ENCODE measurements around the gene PBX1.

Gene PBX1

GRCh38 chr1:164625004-164625617, 66.1 kb downstream of the PBX1 start (continued):
- TF ChIP-seq ZSCAN23 (tag by site-specific recombination; IDR thresholded peaks at IDR 0.05) = no peak
- TF ChIP-seq ZNF521 (tag by site-specific recombination; IDR thresholded peaks at IDR 0.05) = no peak
- TF ChIP-seq, protein P1, sequence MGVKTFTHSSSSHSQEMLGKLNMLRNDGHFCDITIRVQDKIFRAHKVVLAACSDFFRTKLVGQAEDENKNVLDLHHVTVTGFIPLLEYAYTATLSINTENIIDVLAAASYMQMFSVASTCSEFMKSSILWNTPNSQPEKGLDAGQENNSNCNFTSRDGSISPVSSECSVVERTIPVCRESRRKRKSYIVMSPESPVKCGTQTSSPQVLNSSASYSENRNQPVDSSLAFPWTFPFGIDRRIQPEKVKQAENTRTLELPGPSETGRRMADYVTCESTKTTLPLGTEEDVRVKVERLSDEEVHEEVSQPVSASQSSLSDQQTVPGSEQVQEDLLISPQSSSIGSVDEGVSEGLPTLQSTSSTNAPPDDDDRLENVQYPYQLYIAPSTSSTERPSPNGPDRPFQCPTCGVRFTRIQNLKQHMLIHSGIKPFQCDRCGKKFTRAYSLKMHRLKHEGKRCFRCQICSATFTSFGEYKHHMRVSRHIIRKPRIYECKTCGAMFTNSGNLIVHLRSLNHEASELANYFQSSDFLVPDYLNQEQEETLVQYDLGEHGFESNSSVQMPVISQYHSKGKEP (tag by site-specific recombination; IDR thresholded peaks at IDR 0.05) = no peak
- no peak for TF ChIP-seq MZF1 (tag by site-specific recombination; IDR thresholded peaks at IDR 0.05; ENCODE audit: borderline replicate concordance)
- TF ChIP-seq GLI4 (tag by site-specific recombination; IDR thresholded peaks at IDR 0.05) = no peak
- TF ChIP-seq HOXD13 (CRISPR knock-in tag; IDR thresholded peaks at IDR 0.05; ENCODE audit: borderline replicate concordance) = no peak

DNA sequence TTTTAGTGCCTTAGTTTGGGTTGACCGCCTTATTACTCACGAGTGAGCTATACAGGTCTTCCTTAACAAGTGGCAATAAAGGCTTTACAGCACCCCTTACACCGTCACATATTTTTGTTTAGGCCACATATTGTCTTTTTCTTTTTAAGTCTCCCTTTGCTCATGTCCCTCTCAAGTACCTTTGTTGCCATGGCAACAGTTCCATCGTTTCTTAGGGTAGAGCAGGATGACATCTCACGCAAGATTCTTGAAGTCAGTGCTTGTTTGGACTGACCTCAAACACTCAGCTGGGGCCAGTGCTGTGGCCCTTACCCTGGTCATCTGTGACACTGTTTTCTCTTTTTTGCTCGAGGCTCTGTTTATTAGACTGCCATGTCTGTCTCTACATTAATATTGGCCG, 69.8 kb downstream of the PBX1 start:
- no peak for TF ChIP-seq ZNF664 (tag by site-specific recombination; IDR thresholded peaks at IDR 0.05)
- no peak for TF ChIP-seq ZNF514 (tag by site-specific recombination; IDR thresholded peaks at IDR 0.05)
- TF ChIP-seq ZNF311 (tag by site-specific recombination; IDR thresholded peaks at IDR 0.05; ENCODE audit: borderline replicate concordance) = no peak
- no peak for TF ChIP-seq ZNF211 (tag by site-specific recombination; IDR thresholded peaks at IDR 0.05; ENCODE audit: low read depth)
- no peak for TF ChIP-seq SCRT2 (tag by site-specific recombination; IDR thresholded peaks at IDR 0.05)
- Histone ChIP-seq H3K9me3 (ENCODE audit: control insufficient read depth, insufficient read depth, low read depth, low read length) (no peaks in the 10 kb centered on the region), H3K36me3 (ENCODE audit: control insufficient read depth in 2 of 2, insufficient read depth in 1 of 2, low read length in 2 of 2) (no peaks in the 10 kb centered on the region), H3K4me1 (ENCODE audit: control insufficient read depth, insufficient read depth, low read length) (peaks cover 9% of the 10 kb centered on the region), H3K4me3 (ENCODE audit: low read depth, low read length) (no peak overlapping the region), H3K27ac (ENCODE audit: extremely low read depth, low read depth, low read length) (no peak overlapping the region)
- ChIA-PET CTCF (interaction anchor here (0.7 to 1.0 kb wide), 3 partner anchors 13 to 614 kb away, joined by 3 to 6 read pairs (median 5); no protein-coding TSS in a partner anchor), POLR2A (no interaction called here)

DNA sequence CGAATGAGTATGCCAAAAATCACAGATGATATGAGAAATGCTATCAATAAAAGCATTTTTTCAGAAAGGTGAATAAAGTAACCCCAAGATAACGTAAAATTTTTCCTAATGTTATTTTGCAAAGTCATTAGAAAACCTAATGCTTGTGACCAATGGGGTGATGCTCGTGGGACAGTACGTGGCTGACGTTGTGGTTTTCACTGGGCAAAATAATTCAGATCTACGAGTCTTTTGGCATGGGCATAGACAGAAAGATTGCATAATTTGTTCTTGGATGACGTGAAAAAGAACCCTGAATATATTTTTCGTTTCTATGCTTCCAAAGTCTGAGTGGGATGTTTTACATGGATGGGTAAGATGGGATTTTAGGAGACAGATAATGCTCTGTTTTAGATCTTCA, 71.0 kb downstream of the PBX1 start:
- H3K36me3 ChIP-seq (ENCODE audit: control insufficient read depth in 2 of 2, insufficient read depth in 1 of 2, low read length in 2 of 2) = no peaks in the 10 kb centered on the region
- H3K27ac ChIP-seq (ENCODE audit: extremely low read depth, low read depth, low read length) = no peak overlapping the region
- CTCF ChIA-PET = no interaction called here
- no peak overlapping the region for H3K4me3 ChIP-seq (ENCODE audit: low read depth, low read length)
- POLR2A ChIA-PET = no interaction called here
- H3K4me1 ChIP-seq (ENCODE audit: control insufficient read depth, insufficient read depth, low read length) = peaks cover 18% of the 10 kb centered on the region
- no peaks in the 10 kb centered on the region for H3K9me3 ChIP-seq (ENCODE audit: control insufficient read depth, insufficient read depth, low read depth, low read length)
- no peak for TF ChIP-seq ZFP41 (tag by site-specific recombination; IDR thresholded peaks at IDR 0.05; ENCODE audit: borderline replicate concordance)
- TF ChIP-seq ZNF544 (tag by site-specific recombination; IDR thresholded peaks at IDR 0.05) = no peak
- TF ChIP-seq, protein P2, sequence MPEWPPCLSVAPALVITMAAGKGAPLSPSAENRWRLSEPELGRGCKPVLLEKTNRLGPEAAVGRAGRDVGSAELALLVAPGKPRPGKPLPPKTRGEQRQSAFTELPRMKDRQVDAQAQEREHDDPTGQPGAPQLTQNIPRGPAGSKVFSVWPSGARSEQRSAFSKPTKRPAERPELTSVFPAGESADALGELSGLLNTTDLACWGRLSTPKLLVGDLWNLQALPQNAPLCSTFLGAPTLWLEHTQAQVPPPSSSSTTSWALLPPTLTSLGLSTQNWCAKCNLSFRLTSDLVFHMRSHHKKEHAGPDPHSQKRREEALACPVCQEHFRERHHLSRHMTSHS (tag by site-specific recombination; IDR thresholded peaks at IDR 0.05) = no peak
- TF ChIP-seq ELK4 (IDR thresholded peaks at IDR 0.05; ENCODE audit: borderline replicate concordance, low read depth, low read length) = no peak
- no peak for TF ChIP-seq ZNF214 (tag by site-specific recombination; IDR thresholded peaks at IDR 0.05; ENCODE audit: borderline replicate concordance)
- TF ChIP-seq ZNF580 (tag by site-specific recombination; IDR thresholded peaks at IDR 0.05) = no peak
- TF ChIP-seq, protein P3, sequence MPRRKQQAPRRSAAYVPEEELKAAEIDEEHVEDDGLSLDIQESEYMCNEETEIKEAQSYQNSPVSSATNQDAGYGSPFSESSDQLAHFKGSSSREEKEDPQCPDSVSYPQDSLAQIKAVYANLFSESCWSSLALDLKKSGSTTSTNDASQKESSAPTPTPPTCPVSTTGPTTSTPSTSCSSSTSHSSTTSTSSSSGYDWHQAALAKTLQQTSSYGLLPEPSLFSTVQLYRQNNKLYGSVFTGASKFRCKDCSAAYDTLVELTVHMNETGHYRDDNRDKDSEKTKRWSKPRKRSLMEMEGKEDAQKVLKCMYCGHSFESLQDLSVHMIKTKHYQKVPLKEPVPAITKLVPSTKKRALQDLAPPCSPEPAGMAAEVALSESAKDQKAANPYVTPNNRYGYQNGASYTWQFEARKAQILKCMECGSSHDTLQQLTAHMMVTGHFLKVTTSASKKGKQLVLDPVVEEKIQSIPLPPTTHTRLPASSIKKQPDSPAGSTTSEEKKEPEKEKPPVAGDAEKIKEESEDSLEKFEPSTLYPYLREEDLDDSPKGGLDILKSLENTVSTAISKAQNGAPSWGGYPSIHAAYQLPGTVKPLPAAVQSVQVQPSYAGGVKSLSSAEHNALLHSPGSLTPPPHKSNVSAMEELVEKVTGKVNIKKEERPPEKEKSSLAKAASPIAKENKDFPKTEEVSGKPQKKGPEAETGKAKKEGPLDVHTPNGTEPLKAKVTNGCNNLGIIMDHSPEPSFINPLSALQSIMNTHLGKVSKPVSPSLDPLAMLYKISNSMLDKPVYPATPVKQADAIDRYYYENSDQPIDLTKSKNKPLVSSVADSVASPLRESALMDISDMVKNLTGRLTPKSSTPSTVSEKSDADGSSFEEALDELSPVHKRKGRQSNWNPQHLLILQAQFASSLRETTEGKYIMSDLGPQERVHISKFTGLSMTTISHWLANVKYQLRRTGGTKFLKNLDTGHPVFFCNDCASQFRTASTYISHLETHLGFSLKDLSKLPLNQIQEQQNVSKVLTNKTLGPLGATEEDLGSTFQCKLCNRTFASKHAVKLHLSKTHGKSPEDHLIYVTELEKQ (tag by site-specific recombination; IDR thresholded peaks at IDR 0.05; ENCODE audit: borderline replicate concordance) = no peak
- no peak for TF ChIP-seq ZNF670 (tag by site-specific recombination; IDR thresholded peaks at IDR 0.05; ENCODE audit: low read depth)
- no peak for TF ChIP-seq ZNF830 (tag by site-specific recombination; IDR thresholded peaks at IDR 0.05; ENCODE audit: low read depth)
- TF ChIP-seq TCF7L2 (IDR thresholded peaks at IDR 0.05; ENCODE audit: borderline replicate concordance, low read depth, low read length) = no peak
- TF ChIP-seq ZNF561 (tag by site-specific recombination; IDR thresholded peaks at IDR 0.05; ENCODE audit: borderline replicate concordance) = no peak
- no peak for TF ChIP-seq ZBTB10 (tag by site-specific recombination; IDR thresholded peaks at IDR 0.05)
- no peak for TF ChIP-seq ZNF324 (tag by site-specific recombination; IDR thresholded peaks at IDR 0.05)
